ENCODE data around the gene CADM4. TPM values are rescaled to one million over a fixed set of nuclear protein-coding genes. Genes with fewer than 3 reads are reported as not detected.
"Not testable (repeated sequence)": the region's sequence is repeated elsewhere in the genome, so short reads cannot be mapped to it uniquely, and the experiment has no call there.

The CADM4 gene
- total RNA-seq, 1 experiment from 2014 or later: 9.9 TPM

- Histone ChIP-seq H3K4me3 (ENCODE audit: insufficient read depth, low read depth, low read length) (no peak overlapping the region), H3K27me3 (ENCODE audit: control insufficient read depth, insufficient read depth, low read length) (no peaks in the 10 kb centered on the region), H3K36me3 (replicated peaks; ENCODE audit: control insufficient read depth, insufficient read depth, low read length) (no peaks in the 10 kb centered on the region; the same call in 1 of the 2 replicates)
- no peak for DNase-seq
Observed at GRCh38 chr19:43616306-43616705, 23.3 kb downstream of the CADM4 start.

DNA sequence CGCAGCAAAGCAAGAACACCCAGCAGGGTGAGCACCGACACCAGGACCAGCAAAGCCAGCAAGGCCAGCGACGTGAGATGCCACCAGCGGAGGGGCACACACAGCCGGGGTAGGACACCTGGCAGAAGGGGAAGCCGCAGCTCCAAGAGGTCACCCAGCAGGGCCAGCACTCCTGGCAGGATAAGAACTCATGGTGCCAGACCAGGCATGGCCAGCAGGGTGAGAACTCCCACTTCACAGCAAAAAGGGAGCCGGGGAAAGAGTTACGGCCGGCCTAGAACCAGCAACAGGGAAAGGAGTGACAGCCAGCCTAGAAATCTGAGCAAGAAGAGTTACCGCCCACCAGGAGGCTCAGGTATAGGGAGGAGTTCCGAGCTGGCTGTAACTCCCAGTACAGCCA is 27.3 kb downstream of the CADM4 start:
- no peak for DNase-seq
- Histone ChIP-seq H3K4me3 (ENCODE audit: insufficient read depth, low read depth, low read length) (no peak overlapping the region), H3K27me3 (ENCODE audit: control insufficient read depth, insufficient read depth, low read length) (no peaks in the 10 kb centered on the region), H3K36me3 (replicated peaks; ENCODE audit: control insufficient read depth, insufficient read depth, low read length) (no peaks in the 10 kb centered on the region; the same call in 1 of the 2 replicates)

DNA sequence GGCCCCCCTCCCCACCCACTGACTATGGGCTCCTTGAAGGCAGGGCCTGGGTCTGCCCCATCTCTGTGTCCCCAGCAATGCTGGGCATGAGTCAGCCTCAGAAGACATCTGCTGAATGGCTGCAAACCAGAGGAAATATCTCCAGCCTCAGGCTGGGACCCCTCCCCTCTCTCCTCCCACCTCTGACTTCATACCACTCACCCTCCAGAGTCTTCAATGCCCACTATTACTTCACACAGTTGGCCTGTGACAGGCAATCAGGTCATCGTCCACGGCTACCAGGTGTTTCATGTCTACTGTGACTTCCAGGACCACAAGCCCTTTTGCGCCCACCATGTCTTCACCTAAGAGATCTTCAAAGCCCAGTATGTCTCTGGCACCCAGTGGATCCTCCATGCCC is 27.9 kb downstream of the CADM4 start, which contains the start of gene SRRM5:
TSS of gene SRRM5 (plus strand) at position 301 of the 400 bp plus-strand sequence. CDS start at position 335, 34 bp downstream.
- Histone ChIP-seq H3K27me3 (ENCODE audit: control insufficient read depth, insufficient read depth, low read length) (no peaks in the 10 kb centered on the region), H3K36me3 (replicated peaks; ENCODE audit: control insufficient read depth, insufficient read depth, low read length) (no peaks in the 10 kb centered on the region; the same call in 1 of the 2 replicates), H3K4me3 (ENCODE audit: insufficient read depth, low read depth, low read length) (no peak within 1 kb of the TSS)
- no peak for DNase-seq

GRCh38 chr19:43610493-43610892 is 29.2 kb downstream of the CADM4 start:
- no peak for DNase-seq

GRCh38 chr19:43609872-43610271 is 29.8 kb downstream of the CADM4 start:
- DNase-seq: no peak
- Histone ChIP-seq H3K36me3 (replicated peaks; ENCODE audit: control insufficient read depth, insufficient read depth, low read length) (no peaks in the 10 kb centered on the region; the same call in 1 of the 2 replicates), H3K4me3 (ENCODE audit: insufficient read depth, low read depth, low read length) (no peak overlapping the region), H3K27me3 (ENCODE audit: control insufficient read depth, insufficient read depth, low read length) (no peaks in the 10 kb centered on the region)

More at GRCh38 chr19:43610493-43610892, 29.2 kb downstream of the CADM4 start:
- Histone ChIP-seq H3K36me3 (replicated peaks; ENCODE audit: control insufficient read depth, insufficient read depth, low read length) (no peaks in the 10 kb centered on the region; the same call in 1 of the 2 replicates), H3K27me3 (ENCODE audit: control insufficient read depth, insufficient read depth, low read length) (no peaks in the 10 kb centered on the region), H3K4me3 (ENCODE audit: insufficient read depth, low read depth, low read length) (no peak overlapping the region)

- Histone ChIP-seq H3K27me3 (ENCODE audit: control insufficient read depth, insufficient read depth, low read length) (no peaks in the 10 kb centered on the region), H3K4me3 (ENCODE audit: insufficient read depth, low read depth, low read length) (no peak overlapping the region), H3K36me3 (replicated peaks; ENCODE audit: control insufficient read depth, insufficient read depth, low read length) (no peaks in the 10 kb centered on the region)
- DNase-seq: no peak
Observed at GRCh38 chr19:43607238-43608205, 32.1 kb downstream of the CADM4 start.

GRCh38 chr19:43606569-43607229 is 33.0 kb downstream of the CADM4 start:
- no peaks in the 10 kb centered on the region for H3K36me3 ChIP-seq (replicated peaks; ENCODE audit: control insufficient read depth, insufficient read depth, low read length)

DNA sequence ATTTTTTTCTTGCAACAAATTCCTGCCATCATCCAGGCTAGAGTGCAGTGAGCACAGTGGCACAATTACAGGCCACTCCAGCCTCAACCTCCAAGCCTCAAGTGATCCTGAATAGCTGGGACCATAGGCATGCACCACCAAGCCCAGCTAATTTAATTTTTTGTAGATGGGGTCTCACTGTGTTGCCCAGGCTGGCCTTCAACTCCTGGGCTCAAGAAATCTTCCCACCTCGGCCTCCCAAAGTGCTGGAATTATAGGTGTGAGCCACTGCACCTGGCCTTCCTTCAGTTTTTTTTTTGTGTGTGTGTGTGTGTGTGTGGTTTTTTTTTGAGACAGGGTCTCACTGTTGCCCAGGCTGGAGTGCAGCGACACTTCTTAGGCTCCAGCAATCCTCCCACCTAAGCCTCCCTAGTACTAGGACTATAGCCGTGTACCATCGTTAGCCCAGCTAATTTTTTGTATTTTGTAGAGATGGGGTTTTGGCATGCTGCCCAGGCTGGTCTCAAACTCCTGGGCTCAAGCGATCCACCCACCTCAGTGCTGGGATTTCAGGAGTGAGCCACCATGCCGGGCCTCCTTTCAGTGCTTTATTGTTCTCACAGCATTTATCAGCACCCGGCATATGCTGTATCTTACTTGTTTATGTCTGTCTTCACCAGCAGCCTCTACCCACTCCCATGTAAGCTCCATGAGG is 33.6 kb downstream of the CADM4 start:
- H3K36me3 ChIP-seq (replicated peaks; ENCODE audit: control insufficient read depth, insufficient read depth, low read length): no peaks in the 10 kb centered on the region
- DNase-seq: no peak
- no peak overlapping the region for H3K4me3 ChIP-seq (ENCODE audit: insufficient read depth, low read depth, low read length)
- H3K27me3 ChIP-seq (ENCODE audit: control insufficient read depth, insufficient read depth, low read length): no peaks in the 10 kb centered on the region

More at GRCh38 chr19:43606569-43607229, 33.0 kb downstream of the CADM4 start:
- no peaks in the 10 kb centered on the region for H3K27me3 ChIP-seq (ENCODE audit: control insufficient read depth, insufficient read depth, low read length)
- DNase-seq: no peak
- no peak overlapping the region for H3K4me3 ChIP-seq (ENCODE audit: insufficient read depth, low read depth, low read length)

DNA sequence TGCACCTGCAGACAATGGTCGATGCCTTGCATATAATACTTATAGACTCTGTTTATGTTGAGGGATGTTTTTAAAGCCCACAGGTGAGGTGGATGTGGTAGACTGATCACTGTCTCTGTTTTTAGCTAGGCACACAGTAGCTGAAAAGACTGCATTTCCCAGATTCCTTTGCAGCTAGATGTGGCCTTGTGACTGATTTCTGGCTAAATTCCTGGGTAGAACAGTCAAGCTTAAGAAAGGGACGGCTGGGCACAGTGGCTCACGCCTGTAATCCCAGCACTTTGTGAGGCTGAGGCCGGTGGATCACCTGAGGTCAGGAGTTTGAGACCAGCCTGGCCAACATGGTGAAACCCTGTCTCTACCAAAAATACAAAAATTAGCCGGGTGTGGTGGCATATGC is 39.3 kb downstream of the CADM4 start:
- not testable (repeated sequence) for H3K4me3 ChIP-seq (ENCODE audit: insufficient read depth, low read depth, low read length); H3K27me3 ChIP-seq (ENCODE audit: control insufficient read depth, insufficient read depth, low read length); DNase-seq; H3K36me3 ChIP-seq (replicated peaks; ENCODE audit: control insufficient read depth, insufficient read depth, low read length)

DNA sequence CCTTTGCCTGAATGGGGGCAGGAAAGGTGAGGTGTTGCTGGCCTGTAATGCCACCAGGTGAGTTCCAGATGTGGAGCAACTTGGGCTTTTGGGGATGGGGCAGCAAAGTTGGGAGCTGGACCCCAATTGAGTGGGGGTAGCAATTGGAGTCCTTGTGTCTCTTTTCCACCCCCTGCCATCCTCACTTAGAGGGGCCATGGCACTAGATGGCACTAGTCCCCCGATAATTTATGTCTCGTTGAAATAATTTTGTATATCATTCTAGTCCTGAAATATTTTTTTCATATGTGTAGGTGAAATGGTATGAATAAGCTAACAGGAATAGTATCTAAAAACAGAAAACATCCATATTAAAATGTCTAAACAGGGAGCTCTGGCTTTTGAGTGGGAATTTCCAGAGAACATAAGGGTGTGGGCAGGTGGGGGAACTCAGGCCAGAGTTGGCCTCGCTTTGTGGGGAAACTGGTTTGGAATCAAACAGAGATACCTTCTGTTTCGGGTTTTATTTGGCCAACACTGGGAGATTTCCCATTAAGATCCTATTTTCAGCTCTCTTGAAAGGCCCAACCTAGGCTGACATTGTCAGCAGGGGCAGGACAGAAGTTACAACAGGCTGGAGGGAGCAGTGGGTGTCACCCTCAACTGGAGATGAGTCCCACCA is 39.9 kb downstream of the CADM4 start:
- peaks cover 5% of the 10 kb centered on the region for H3K36me3 ChIP-seq (replicated peaks; ENCODE audit: control insufficient read depth, insufficient read depth, low read length)
- H3K4me3 ChIP-seq (ENCODE audit: insufficient read depth, low read depth, low read length): no peak overlapping the region
- H3K27me3 ChIP-seq (ENCODE audit: control insufficient read depth, insufficient read depth, low read length): no peaks in the 10 kb centered on the region
- DNase-seq: no peak

- no peak for DNase-seq
- Histone ChIP-seq H3K4me3 (ENCODE audit: insufficient read depth, low read depth, low read length) (no peak overlapping the region), H3K36me3 (replicated peaks; ENCODE audit: control insufficient read depth, insufficient read depth, low read length) (peaks cover 9% of the 10 kb centered on the region), H3K27me3 (ENCODE audit: control insufficient read depth, insufficient read depth, low read length) (no peaks in the 10 kb centered on the region)
Observed at GRCh38 chr19:43598445-43599240, 41.0 kb downstream of the CADM4 start.

DNA sequence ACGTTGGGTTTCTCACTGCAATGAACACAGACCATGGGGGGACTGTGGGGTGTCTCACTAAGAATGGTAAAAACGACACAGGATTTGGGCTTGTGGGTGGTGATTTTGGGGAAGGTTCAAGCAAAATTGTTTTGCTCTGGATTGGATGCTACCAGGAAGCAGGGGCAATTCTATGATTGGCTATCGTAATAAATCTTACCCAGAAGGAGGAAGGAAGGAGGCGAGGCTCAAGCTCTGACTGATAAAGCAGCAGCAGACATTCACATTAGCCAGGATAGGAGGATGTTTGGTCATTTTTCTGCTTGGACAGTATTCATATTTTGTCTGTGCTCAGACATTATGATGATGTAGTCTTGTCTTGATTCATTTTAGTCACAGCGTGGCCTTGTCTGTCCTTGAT is 41.8 kb downstream of the CADM4 start:
- H3K36me3 ChIP-seq (replicated peaks; ENCODE audit: control insufficient read depth, insufficient read depth, low read length): peaks cover 14% of the 10 kb centered on the region
- DNase-seq: no peak
- H3K27me3 ChIP-seq (ENCODE audit: control insufficient read depth, insufficient read depth, low read length): no peaks in the 10 kb centered on the region
- H3K4me3 ChIP-seq (ENCODE audit: insufficient read depth, low read depth, low read length): no peak overlapping the region

- H3K4me3 ChIP-seq (ENCODE audit: insufficient read depth, low read depth, low read length): peak overlapping the region; percentile 75
- peaks cover 14% of the 10 kb centered on the region for H3K36me3 ChIP-seq (replicated peaks; ENCODE audit: control insufficient read depth, insufficient read depth, low read length)
- H3K27me3 ChIP-seq (ENCODE audit: control insufficient read depth, insufficient read depth, low read length): no peaks in the 10 kb centered on the region
- no peak for DNase-seq
Observed at GRCh38 chr19:43596842-43597461, 42.7 kb downstream of the CADM4 start.

All from H7 (cell line).